Glutamatergic neuron (in vitro differentiated cells): ENCODE measurements around the gene SLC30A7. TPM values are rescaled to one million over a fixed set of nuclear protein-coding genes. Genes with fewer than 3 reads are reported as not detected.

Experiments
- DNase-seq: peaks from one replicate; pipeline ENCODE4 v3.0.0; 2022
- H3K27ac Mint-ChIP-seq: one replicate; pipeline ENCODE4 v1.8.0; 2020; ENCODE audit warnings: mild to moderate bottlenecking, mixed read lengths, inconsistent platforms; ENCODE audit not compliant: unreplicated experiment
- H3K27me3 Mint-ChIP-seq: one replicate; pipeline ENCODE4 v1.8.0; 2020; ENCODE audit warnings: mild to moderate bottlenecking, moderate library complexity, mixed read lengths, inconsistent platforms; ENCODE audit not compliant: unreplicated experiment
- H3K36me3 Mint-ChIP-seq: one replicate; pipeline ENCODE4 v1.8.0; 2020; ENCODE audit warnings: mild to moderate bottlenecking, mixed read lengths, inconsistent platforms; ENCODE audit not compliant: unreplicated experiment
- H3K4me1 Mint-ChIP-seq: one replicate; pipeline ENCODE4 v1.8.0; 2020; ENCODE audit warnings: mild to moderate bottlenecking, low read depth, mixed read lengths, inconsistent platforms; ENCODE audit not compliant: unreplicated experiment
- H3K4me3 Mint-ChIP-seq: one replicate; pipeline ENCODE4 v1.8.0; 2020; ENCODE audit warnings: mild to moderate bottlenecking, mixed read lengths, inconsistent platforms; ENCODE audit not compliant: unreplicated experiment
- H3K9me3 Mint-ChIP-seq: one replicate; pipeline ENCODE4 v1.8.0; 2020; ENCODE audit warnings: mild to moderate bottlenecking, moderate library complexity, mixed read lengths, inconsistent platforms; ENCODE audit not compliant: unreplicated experiment
- CTCF ChIP-seq: fragments of 200-600 bp; sonication (generic); IDR thresholded peaks from one replicate; pipeline ENCODE4 v1.5.0; 2021; ENCODE audit not compliant: partially characterized antibody, unreplicated experiment
- total RNA-seq: library from RNA; stranded (reverse); fragmentation: NEBNext Ultra II Directional; extraction: Animal tissue kit (Norgen Biotek cat#: 25700); gene quantifications from one replicate; pipeline ENCODE4 v1.2.1, GENCODE V29; 2021; ENCODE audit not compliant: unreplicated experiment

SLC30A7 gene
- total RNA-seq, 1 donor from 2014 or later: 21.5 TPM

- peak within 1 kb of the TSS; percentile 93 for H3K4me3 Mint-ChIP-seq
- H3K36me3 Mint-ChIP-seq: no peaks in the 10 kb centered on the region
- DNase-seq: peak; percentile 95
- H3K27ac Mint-ChIP-seq: peak within 1 kb of the TSS; percentile 95
- H3K9me3 Mint-ChIP-seq: peaks cover 7% of the 10 kb centered on the region
- H3K27me3 Mint-ChIP-seq: peaks cover 2% of the 10 kb centered on the region
- no peak for TF ChIP-seq CTCF
- peaks cover 8% of the 10 kb centered on the region for H3K4me1 Mint-ChIP-seq
These were observed 130.0 kb downstream of the SLC30A7 start, which contains the start of gene DPH5 for GRCh38 chr1:101025657-101026429. Gene DPH5 (minus strand): TSS chr1:101025784. CDS start chr1:101025443, 341 bp downstream.

- TF ChIP-seq CTCF: no peak
- no peaks in the 10 kb centered on the region for H3K36me3 Mint-ChIP-seq
- peak overlapping the region; percentile 93 for H3K4me3 Mint-ChIP-seq
- peaks cover 2% of the 10 kb centered on the region for H3K27me3 Mint-ChIP-seq
- peaks cover 8% of the 10 kb centered on the region for H3K4me1 Mint-ChIP-seq
- H3K9me3 Mint-ChIP-seq: peaks cover 7% of the 10 kb centered on the region
- peak overlapping the region; percentile 95 for H3K27ac Mint-ChIP-seq
- no peak for DNase-seq
These were observed 130.5 kb downstream of the SLC30A7 start for GRCh38 chr1:101026430-101026788.

- peaks cover 7% of the 10 kb centered on the region for H3K9me3 Mint-ChIP-seq
- TF ChIP-seq CTCF: no peak
- DNase-seq: no peak
- peak overlapping the region; percentile 6 for H3K27ac Mint-ChIP-seq
- peaks cover 2% of the 10 kb centered on the region for H3K27me3 Mint-ChIP-seq
- H3K4me3 Mint-ChIP-seq: peak overlapping the region; percentile 35
- H3K4me1 Mint-ChIP-seq: peaks cover 5% of the 10 kb centered on the region
- H3K36me3 Mint-ChIP-seq: no peaks in the 10 kb centered on the region
These were observed 131.4 kb downstream of the SLC30A7 start for GRCh38 chr1:101027194-101027772.

- Mint-ChIP-seq H3K27ac (no peak overlapping the region), H3K9me3 (peaks cover 7% of the 10 kb centered on the region), H3K27me3 (peaks cover 2% of the 10 kb centered on the region), H3K4me3 (no peak overlapping the region), H3K4me1 (peaks cover 5% of the 10 kb centered on the region), H3K36me3 (no peaks in the 10 kb centered on the region)
- TF ChIP-seq CTCF: no peak
- no peak for DNase-seq
These were observed 132.6 kb downstream of the SLC30A7 start for GRCh38 chr1:101028466-101028865.

GRCh38 chr1:101029184-101029583 is 133.3 kb downstream of the SLC30A7 start:
- H3K4me1 Mint-ChIP-seq: peaks cover 5% of the 10 kb centered on the region
- TF ChIP-seq CTCF: no peak
- DNase-seq: no peak
- H3K36me3 Mint-ChIP-seq: no peaks in the 10 kb centered on the region
- no peak overlapping the region for H3K4me3 Mint-ChIP-seq
- peaks cover 2% of the 10 kb centered on the region for H3K27me3 Mint-ChIP-seq
- H3K9me3 Mint-ChIP-seq: peaks cover 7% of the 10 kb centered on the region
- no peak overlapping the region for H3K27ac Mint-ChIP-seq
